Smooth muscle cell of the brain vasculature (primary cell): Measurements from ENCODE around the gene GPA33.

Experiments
- DNase-seq: peaks from one replicate; pipeline ENCODE4 v3.0.0-alpha.2; 2012; ENCODE audit warnings: low read depth, low spot score

The GPA33 gene

GRCh38 chr1:167117225-167117624 lies 27.0 kb upstream of the GPA33 start:
- DNase-seq = no peak

GRCh38 chr1:167116174-167116573 lies 26.0 kb upstream of the GPA33 start:
- no peak for DNase-seq

- no peak for DNase-seq
These were observed 25.5 kb upstream of the GPA33 start for GRCh38 chr1:167115655-167116054.

- DNase-seq = no peak
These were observed 24.5 kb upstream of the GPA33 start for GRCh38 chr1:167114725-167115124.

- no peak for DNase-seq
These were observed 21.9 kb upstream of the GPA33 start for GRCh38 chr1:167111868-167112709.

DNA sequence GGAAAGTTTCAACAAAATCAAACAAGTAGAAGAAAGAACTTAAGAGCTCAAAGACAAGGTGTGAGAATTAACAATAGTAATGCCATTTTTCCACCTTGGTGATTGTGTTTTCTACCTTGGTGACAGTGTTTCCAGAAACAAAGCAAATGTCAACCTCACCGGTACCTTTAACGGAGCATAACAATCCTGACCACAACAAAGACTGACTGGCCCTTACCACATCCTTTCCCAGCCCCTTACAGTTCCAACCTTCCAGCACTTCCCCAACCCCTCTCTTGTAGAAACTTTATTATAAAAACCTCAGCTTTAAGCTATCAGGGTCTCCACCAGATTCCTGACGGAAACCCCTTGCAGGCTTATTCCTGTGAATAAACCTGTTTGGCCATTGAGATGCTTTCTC lies 20.4 kb upstream of the GPA33 start:
- no peak for DNase-seq

DNA sequence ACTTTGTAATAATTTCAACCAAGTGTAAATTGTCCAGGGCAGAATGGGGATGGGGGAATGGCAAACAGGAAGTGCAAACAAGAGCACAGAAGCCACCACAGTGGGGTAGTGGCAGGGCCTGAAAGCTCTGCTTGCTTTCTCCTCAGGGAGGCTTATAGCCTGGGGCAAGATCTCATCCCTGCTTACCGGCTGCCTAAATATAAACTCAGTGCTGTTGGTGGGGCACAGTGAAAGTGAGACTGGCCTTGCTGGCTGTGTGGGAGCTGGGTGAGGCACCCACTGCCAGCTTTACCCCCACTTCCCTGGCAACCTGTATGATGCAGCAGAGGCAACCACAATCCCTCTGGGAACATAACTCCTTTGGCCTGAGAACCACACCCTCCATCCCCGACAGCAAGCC lies 18.9 kb upstream of the GPA33 start:
- DNase-seq = no peak

GRCh38 chr1:167107456-167107855 lies 17.3 kb upstream of the GPA33 start:
- no peak for DNase-seq

DNA sequence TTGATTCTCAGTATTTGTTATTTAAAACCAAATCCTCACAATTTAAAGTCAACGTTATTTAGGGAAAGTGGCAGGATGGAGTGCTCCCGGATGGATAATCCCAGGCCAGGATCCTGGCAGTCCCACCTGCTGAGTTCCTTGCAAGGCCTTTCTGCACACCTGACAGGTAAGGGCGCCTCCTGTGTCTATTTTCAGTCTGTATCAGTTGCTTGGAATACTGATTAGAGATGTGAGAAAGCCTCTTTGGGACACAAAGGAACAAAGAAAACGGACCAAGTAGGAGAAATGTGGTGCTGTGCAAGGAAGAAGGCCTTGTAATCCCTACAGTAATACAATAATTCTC lies 15.9 kb upstream of the GPA33 start:
- no peak for DNase-seq

- DNase-seq = no peak
These were observed 15.3 kb upstream of the GPA33 start for GRCh38 chr1:167105271-167106118.

- DNase-seq = no peak
These were observed 14.1 kb upstream of the GPA33 start for GRCh38 chr1:167104256-167104633.

- DNase-seq = no peak
These were observed 12.9 kb upstream of the GPA33 start for GRCh38 chr1:167102906-167103573.

DNA sequence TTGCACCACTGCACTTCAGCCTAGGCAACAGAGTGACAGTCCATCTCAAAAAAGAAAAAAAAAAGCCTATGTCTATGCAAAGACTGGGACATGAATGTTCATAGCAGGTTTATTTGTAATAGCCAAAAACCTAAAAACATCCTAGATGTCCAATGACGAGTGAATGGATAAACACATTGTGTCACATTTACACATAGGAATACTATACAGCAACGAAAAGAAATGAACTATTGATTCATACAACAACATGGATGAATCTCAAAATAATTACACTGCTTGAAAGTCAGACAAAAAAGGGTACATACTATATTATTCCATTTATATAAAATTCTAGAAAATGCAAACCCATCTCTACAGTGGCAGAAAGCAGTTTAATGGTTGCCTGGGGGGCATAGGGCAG lies 11.6 kb upstream of the GPA33 start:
- DNase-seq = no peak

DNA sequence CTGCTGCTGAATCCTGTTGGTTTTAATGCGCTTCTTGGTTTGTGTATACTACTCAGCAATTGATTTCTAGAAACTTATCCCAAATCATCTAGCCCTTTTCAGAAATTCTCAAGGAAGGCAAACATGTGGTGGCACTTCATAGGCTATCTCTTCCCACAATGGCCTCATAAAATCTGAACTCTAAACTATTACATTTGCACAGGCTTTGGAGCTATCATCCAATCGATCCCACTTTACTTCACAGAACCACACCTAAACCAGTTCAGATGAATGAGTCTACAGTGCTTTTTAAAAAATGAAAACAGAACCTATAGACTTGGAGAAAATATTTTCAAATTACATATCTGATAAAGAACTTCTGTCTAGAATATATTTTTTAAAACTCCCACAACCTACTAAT lies 10.6 kb upstream of the GPA33 start:
- no peak for DNase-seq

GRCh38 chr1:167099851-167100250 lies 9.7 kb upstream of the GPA33 start:
- no peak for DNase-seq

DNA sequence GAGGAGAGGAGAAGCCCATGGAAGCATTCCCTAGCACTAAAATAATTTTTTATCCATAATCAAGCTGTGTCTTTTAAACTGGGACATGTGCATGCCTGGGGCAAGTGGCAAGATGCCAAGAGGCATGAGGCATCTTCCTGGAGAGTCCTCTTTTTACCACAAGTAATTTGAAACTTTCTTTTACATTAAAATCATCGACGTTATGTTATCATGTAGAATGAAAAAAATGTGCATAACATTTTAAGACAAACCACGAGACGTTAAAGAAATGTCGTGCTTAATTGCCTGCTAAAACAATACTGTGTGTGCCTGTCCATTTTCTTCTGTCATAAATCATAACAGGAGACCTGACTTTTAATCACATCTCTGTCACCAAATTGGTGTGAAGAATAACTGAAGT lies 5.2 kb upstream of the GPA33 start:
- peak; percentile 41 for DNase-seq

DNA sequence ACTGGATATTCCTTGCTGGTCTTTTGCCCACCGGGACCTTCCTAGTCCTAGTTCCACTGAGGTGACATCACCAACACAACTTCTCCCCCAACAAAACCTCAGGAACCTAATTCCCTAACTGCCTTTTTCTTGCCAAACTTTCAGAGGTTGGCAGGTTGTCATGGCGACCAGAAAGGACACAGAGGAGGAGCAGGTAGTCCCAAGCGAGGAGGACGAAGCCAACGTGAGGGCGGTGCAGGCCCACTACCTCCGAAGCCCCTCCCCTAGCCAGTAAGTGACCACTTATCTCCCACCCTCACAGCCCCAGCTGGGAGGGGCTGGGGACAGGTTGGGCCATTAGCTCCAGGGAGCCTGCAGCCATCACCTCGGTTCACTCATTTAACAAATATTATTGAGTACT lies 4.5 kb upstream of the GPA33 start:
- DNase-seq = no peak

GRCh38 chr1:167093846-167094516 lies 3.8 kb upstream of the GPA33 start, which contains the start of gene STYXL2:
TSS of gene STYXL2 (plus strand) at chr1:167094075. CDS start at chr1:167094850, 775 bp downstream.
- no peak for DNase-seq

DNA sequence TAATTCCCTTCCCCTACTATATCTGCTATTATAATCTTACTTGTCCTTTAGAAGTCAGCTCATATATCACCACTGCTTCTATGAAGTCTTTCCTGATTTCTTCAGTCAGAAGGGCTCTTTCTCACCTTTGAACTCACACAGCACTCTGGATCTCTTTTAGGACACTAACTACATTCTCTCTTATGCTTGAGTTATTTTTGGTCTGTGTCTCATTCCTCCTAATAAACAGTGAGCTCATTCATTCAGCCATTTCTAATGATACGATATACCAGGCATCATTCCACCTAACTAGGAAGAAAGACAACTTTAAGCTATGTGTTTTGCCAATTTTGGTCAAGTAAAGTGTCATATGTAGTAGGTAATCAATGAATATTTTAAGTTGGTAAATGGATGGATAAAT lies 2.5 kb upstream of the GPA33 start:
- no peak for DNase-seq

DNA sequence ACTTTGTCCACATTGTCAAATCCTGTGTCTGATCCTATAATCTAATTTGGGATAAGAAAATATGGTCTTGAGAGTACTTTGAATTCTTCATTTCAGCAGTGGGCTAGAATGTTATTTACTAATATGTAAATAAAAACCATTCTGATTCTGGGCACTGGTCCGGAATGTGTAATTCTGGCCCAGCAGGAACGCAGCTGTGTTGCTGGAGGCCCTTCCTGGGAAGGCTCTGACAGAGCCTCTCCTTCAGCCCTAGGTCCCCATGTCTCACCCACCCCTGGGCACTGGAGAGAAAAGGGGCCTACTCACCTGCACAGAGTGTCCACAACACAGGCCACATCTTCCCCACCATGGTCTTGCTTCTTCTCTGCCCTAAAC lies 251 bp downstream of the GPA33 start:
- no peak for DNase-seq

GRCh38 chr1:167088746-167089417 lies 1.3 kb downstream of the GPA33 start:
- no peak for DNase-seq
